MM.1S (cell line): Measurements from ENCODE around the gene SPNS2.

Experiments used
- DNase-seq: peaks from one replicate; pipeline ENCODE4 v3.0.0-alpha.2; 2015
- H2AFZ ChIP-seq: fragments of 300-600 bp; sonication (generic); 2 replicates; pipeline ENCODE4 v1.6.0; 2016; ENCODE audit warnings: antibody characterized with exemption, low read length
- H3F3A ChIP-seq: fragments of 300-600 bp; sonication (generic); 2 replicates; pipeline ENCODE4 v1.6.1; 2016; ENCODE audit warnings: mild to moderate bottlenecking, antibody characterized with exemption, low read length, moderate library complexity, mixed read lengths; ENCODE audit not compliant: insufficient read depth
- H3K27ac ChIP-seq: fragments of 300-600 bp; sonication (generic); 2 replicates; pipeline ENCODE4 v1.5.1; 2016; ENCODE audit warnings: mild to moderate bottlenecking, low read length
- H3K27me3 ChIP-seq: fragments of 300-600 bp; sonication (generic); replicated peaks from 2 replicates; pipeline ENCODE4 v1.6.0; 2016; ENCODE audit warnings: low read length; ENCODE audit not compliant: insufficient read depth
- H3K36me3 ChIP-seq: fragments of 300-600 bp; sonication (generic); replicated peaks from 2 replicates; pipeline ENCODE4 v1.6.1; 2016; ENCODE audit warnings: mild to moderate bottlenecking, low read length, mixed read lengths; ENCODE audit not compliant: insufficient read depth
- H3K4me1 ChIP-seq: fragments of 300-600 bp; sonication (generic); 2 replicates; pipeline ENCODE4 v1.6.1; 2016; ENCODE audit warnings: low read length, mixed read lengths
- H3K4me2 ChIP-seq: fragments of 300-600 bp; sonication (generic); 2 replicates; pipeline ENCODE4 v1.6.0; 2016; ENCODE audit warnings: low read depth, low read length
- H3K4me3 ChIP-seq: fragments of 300-600 bp; sonication (generic); 2 replicates; pipeline ENCODE4 v1.5.1; 2016; ENCODE audit warnings: low read length, mixed read lengths
- H3K79me2 ChIP-seq: fragments of 300-600 bp; sonication (generic); 2 replicates; pipeline ENCODE4 v1.6.1; 2016; ENCODE audit warnings: mixed run types, low read length, mixed read lengths
- H3K9ac ChIP-seq: fragments of 300-600 bp; sonication (generic); 2 replicates; pipeline ENCODE4 v1.6.1; 2016; ENCODE audit warnings: low read length, mixed read lengths
- H3K9me2 ChIP-seq: fragments of 300-600 bp; sonication (generic); replicated peaks from 2 replicates; pipeline ENCODE4 v1.6.1; 2016; ENCODE audit warnings: mild to moderate bottlenecking, low read length, mixed read lengths; ENCODE audit not compliant: insufficient read depth
- H3K9me3 ChIP-seq: fragments of 300-600 bp; sonication (generic); replicated peaks from 2 replicates; pipeline ENCODE4 v1.6.1; 2016; ENCODE audit warnings: mild to moderate bottlenecking, low read length, mixed read lengths; ENCODE audit not compliant: insufficient read depth
- H4K20me1 ChIP-seq: fragments of 300-600 bp; sonication (generic); 2 replicates; pipeline ENCODE4 v1.6.1; 2016; ENCODE audit warnings: mild to moderate bottlenecking, low read length, moderate library complexity, mixed read lengths; ENCODE audit not compliant: insufficient read depth
- EZH2 ChIP-seq: fragments of 300-600 bp; sonication (generic); optimal IDR thresholded peaks from 2 replicates; pipeline ENCODE3; 2017; ENCODE audit warnings: low read depth, mild to moderate bottlenecking, antibody characterized with exemption, low read length, mixed read lengths
- EZH2phosphoT487 ChIP-seq: fragments of 300-600 bp; sonication (generic); IDR thresholded peaks from 2 replicates; pipeline ENCODE4 v1.6.1; 2018; ENCODE audit warnings: antibody characterized with exemption, low read length
- TF ChIP-seq, protein P1 (sequence below): fragments of 300-600 bp; sonication (generic); IDR thresholded peaks from 2 replicates; pipeline ENCODE4 v1.5.1; 2016; ENCODE audit warnings: antibody characterized with exemption, low read length, mixed read lengths

SPNS2 gene

DNA sequence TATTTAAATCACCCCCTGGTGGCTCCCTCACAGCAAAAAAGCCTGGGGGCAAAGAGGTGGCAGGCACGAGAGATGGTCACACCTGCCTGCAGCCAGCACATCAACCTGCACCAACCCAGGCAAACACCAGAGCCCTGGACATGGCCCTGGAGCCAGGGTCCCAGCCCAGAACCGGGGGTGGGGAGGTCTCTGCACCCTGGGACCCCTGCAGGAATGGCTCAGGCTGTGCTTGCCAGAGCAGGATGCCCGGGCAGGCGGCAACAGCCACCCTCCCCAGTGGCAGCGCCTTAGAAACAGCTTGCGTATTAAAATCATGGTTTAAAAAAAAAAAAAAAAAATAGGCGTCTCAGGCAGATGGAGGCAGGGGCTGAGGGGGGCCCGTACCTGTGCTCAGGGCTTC lies 40.3 kb downstream of the SPNS2 start:
- no peak overlapping the region for H3K27ac ChIP-seq
- no peaks in the 10 kb centered on the region for H3K9me2 ChIP-seq
- DNase-seq = no peak
- H3K36me3 ChIP-seq = 0 out of 2 replicates have a peak, but pooled peaks cover 3% of the 10 kb centered on the region
- no peak overlapping the region for H3K9ac ChIP-seq
- H2AFZ ChIP-seq = no peak overlapping the region
- no peaks in the 10 kb centered on the region for H4K20me1 ChIP-seq
- no peak overlapping the region for H3K4me2 ChIP-seq
- H3K79me2 ChIP-seq = no peaks in the 10 kb centered on the region
- no peaks in the 10 kb centered on the region for H3K27me3 ChIP-seq
- no peak overlapping the region for H3K4me3 ChIP-seq
- no peaks in the 10 kb centered on the region; the same call in 1 of the 2 replicates for H3F3A ChIP-seq
- TF ChIP-seq, protein P1, sequence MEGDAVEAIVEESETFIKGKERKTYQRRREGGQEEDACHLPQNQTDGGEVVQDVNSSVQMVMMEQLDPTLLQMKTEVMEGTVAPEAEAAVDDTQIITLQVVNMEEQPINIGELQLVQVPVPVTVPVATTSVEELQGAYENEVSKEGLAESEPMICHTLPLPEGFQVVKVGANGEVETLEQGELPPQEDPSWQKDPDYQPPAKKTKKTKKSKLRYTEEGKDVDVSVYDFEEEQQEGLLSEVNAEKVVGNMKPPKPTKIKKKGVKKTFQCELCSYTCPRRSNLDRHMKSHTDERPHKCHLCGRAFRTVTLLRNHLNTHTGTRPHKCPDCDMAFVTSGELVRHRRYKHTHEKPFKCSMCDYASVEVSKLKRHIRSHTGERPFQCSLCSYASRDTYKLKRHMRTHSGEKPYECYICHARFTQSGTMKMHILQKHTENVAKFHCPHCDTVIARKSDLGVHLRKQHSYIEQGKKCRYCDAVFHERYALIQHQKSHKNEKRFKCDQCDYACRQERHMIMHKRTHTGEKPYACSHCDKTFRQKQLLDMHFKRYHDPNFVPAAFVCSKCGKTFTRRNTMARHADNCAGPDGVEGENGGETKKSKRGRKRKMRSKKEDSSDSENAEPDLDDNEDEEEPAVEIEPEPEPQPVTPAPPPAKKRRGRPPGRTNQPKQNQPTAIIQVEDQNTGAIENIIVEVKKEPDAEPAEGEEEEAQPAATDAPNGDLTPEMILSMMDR = no peak
- TF ChIP-seq EZH2phosphoT487 = no peak
- TF ChIP-seq EZH2 = no peak
- H3K9me3 ChIP-seq = no peaks in the 10 kb centered on the region
- H3K4me1 ChIP-seq = no peaks in the 10 kb centered on the region

DNA sequence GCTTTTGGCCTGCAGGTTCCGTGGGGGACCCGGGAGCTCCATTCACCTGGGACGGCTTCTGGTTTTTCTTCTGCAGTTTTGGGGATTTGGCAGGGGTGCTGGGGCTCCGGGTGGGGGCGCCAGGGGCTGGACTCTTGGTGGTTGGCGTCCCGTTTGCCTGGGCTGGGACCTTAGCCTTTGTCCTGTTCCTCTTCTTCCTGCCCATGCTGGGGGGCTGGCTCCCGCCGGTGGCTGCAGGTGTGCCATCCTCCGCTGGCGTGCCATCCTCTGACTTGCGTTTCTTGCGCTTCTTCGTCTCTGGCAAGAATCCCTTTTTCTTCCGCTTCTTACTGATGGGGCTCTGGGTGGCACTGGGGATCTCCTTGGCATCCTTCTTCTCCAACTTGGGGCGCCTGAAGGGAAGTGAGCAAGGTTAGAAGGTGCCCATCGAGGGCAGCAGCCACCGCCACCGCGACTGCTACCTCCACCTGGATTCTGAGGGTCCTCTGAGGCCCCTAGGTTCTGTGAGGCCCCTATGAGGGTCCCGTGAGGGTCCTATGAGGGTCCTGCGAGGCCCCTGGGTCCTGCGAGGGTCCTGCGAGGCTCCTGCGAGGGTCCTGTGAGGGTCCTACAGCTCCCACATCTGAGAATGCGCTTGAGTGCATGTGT lies 41.0 kb downstream of the SPNS2 start:
- no peak overlapping the region for H3K4me2 ChIP-seq
- H3K27me3 ChIP-seq = no peaks in the 10 kb centered on the region
- H3K27ac ChIP-seq = no peak overlapping the region
- H4K20me1 ChIP-seq = no peaks in the 10 kb centered on the region
- no peaks in the 10 kb centered on the region for H3K9me2 ChIP-seq
- no peak for TF ChIP-seq EZH2phosphoT487
- TF ChIP-seq EZH2 = no peak
- TF ChIP-seq, protein P1 = no peak
- H3K4me3 ChIP-seq = no peak overlapping the region
- no peaks in the 10 kb centered on the region; the same call in 1 of the 2 replicates for H3F3A ChIP-seq
- H3K4me1 ChIP-seq = no peaks in the 10 kb centered on the region
- H3K9ac ChIP-seq = no peak overlapping the region
- no peak overlapping the region for H2AFZ ChIP-seq
- H3K79me2 ChIP-seq = no peaks in the 10 kb centered on the region
- H3K9me3 ChIP-seq = no peaks in the 10 kb centered on the region
- H3K36me3 ChIP-seq = 0 out of 2 replicates have a peak, but pooled peaks cover 3% of the 10 kb centered on the region
- no peak for DNase-seq

DNA sequence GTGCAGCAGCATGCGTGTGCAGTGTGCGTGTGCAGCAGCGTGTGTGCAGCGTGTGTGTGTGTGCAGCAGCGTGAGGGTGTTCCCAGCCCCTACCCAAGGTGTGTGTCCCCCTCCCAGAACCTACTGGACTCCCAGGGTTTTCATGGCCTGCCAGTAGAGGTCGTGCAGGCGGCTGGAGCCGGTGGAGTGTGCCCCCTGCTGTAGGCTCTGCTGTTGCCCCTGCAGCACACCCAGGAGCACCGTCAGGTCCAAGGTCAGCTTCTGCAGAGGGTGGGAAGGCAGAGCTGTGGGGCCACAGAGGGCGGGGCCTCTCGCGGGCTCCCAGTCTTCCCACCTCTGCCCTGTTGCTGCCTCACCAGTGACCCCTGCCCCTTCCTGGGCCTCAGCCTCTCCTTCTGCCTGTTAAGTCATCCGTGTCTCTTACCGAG lies 41.6 kb downstream of the SPNS2 start:
- no peaks in the 10 kb centered on the region for H3K4me1 ChIP-seq
- no peaks in the 10 kb centered on the region for H3K79me2 ChIP-seq
- H3F3A ChIP-seq = no peaks in the 10 kb centered on the region; the same call in 1 of the 2 replicates
- TF ChIP-seq EZH2phosphoT487 = no peak
- TF ChIP-seq, protein P1 = no peak
- TF ChIP-seq EZH2 = no peak
- H3K27me3 ChIP-seq = no peaks in the 10 kb centered on the region
- H3K4me2 ChIP-seq = no peak overlapping the region
- no peaks in the 10 kb centered on the region for H3K9me2 ChIP-seq
- H3K36me3 ChIP-seq = peaks cover 3% of the 10 kb centered on the region; the same call in 1 of the 2 replicates
- no peaks in the 10 kb centered on the region for H3K9me3 ChIP-seq
- no peak overlapping the region for H3K9ac ChIP-seq
- no peak overlapping the region for H3K27ac ChIP-seq
- no peaks in the 10 kb centered on the region for H4K20me1 ChIP-seq
- no peak overlapping the region for H2AFZ ChIP-seq
- no peak overlapping the region for H3K4me3 ChIP-seq
- no peak for DNase-seq
